ENCODE data around the gene PHLPP2. TPM values are rescaled to one million over a fixed set of nuclear protein-coding genes. Genes with fewer than 3 reads are reported as not detected.

The PHLPP2 gene
- total RNA-seq, 4 donors from 2014 or later = 50.5 to 98.4 (median 89.6) TPM

- no peaks in the 10 kb centered on the region for H3K4me1 ChIP-seq
- intact Hi-C loops (cut with DNase I; ENCODE audit: low total_unique reads) (no loop called here), in situ Hi-C loops (cut with MboI; ENCODE audit: low pct_ligation_motif_present in 1 of 4, low pct_unique_long_range_greater_than_20kb in 1 of 4, low sequenced_read_pairs in 3 of 4) (no loop called here)
- H3K36me3 ChIP-seq = peaks cover 0 to 5% (median 0%) of the 10 kb centered on the region in 4 donors
- no peaks in the 10 kb centered on the region for H3K9me3 ChIP-seq
- no peak for DNase-seq
- 82% methylated on average over 3 of the region's 3 CpGs; no CpG with 5 or more reads in 1 of the 2 donors for WGBS, 2 donors (ENCODE audit: low coverage in 1 of 2)
- TF ChIP-seq POLR2AphosphoS5 (IDR thresholded peaks at IDR 0.05) = no peak
- TF ChIP-seq POLR2A (IDR thresholded peaks at IDR 0.05) = no peak
- TF ChIP-seq EP300 (IDR thresholded peaks at IDR 0.05; ENCODE audit: low read depth) = no peak
- no peak for TF ChIP-seq CTCF (IDR thresholded peaks at IDR 0.05)
- no peak overlapping the region for H3K27ac ChIP-seq
- no peak overlapping the region for H3K4me3 ChIP-seq
- no peaks in the 10 kb centered on the region for H3K27me3 ChIP-seq
Measured at GRCh38 chr16:71637398-71637797, 87.1 kb downstream of the PHLPP2 start.

- DNase-seq = no peak
- 0 to 37% methylated on average over 1 to 2 of the region's 2 CpGs for WGBS, 2 donors (ENCODE audit: low coverage in 1 of 2)
- TF ChIP-seq CTCF (IDR thresholded peaks at IDR 0.05) = no peak
- TF ChIP-seq POLR2AphosphoS5 (IDR thresholded peaks at IDR 0.05) = no peak
- TF ChIP-seq POLR2A (IDR thresholded peaks at IDR 0.05) = no peak
- TF ChIP-seq EP300 (IDR thresholded peaks at IDR 0.05; ENCODE audit: low read depth) = no peak
- in situ Hi-C loops (cut with MboI; ENCODE audit: low pct_ligation_motif_present in 1 of 4, low pct_unique_long_range_greater_than_20kb in 1 of 4, low sequenced_read_pairs in 3 of 4) = no loop called here
- H3K4me3 ChIP-seq = no peak overlapping the region
- intact Hi-C loops (cut with DNase I; ENCODE audit: low total_unique reads) = no loop called here
- no peaks in the 10 kb centered on the region for H3K9me3 ChIP-seq
- no peaks in the 10 kb centered on the region for H3K27me3 ChIP-seq
- no peaks in the 10 kb centered on the region for H3K4me1 ChIP-seq
- peaks cover 0 to 5% (median 0%) of the 10 kb centered on the region in 4 donors for H3K36me3 ChIP-seq
- H3K27ac ChIP-seq = no peak overlapping the region
Measured at GRCh38 chr16:71635632-71636031, 88.9 kb downstream of the PHLPP2 start.

DNA sequence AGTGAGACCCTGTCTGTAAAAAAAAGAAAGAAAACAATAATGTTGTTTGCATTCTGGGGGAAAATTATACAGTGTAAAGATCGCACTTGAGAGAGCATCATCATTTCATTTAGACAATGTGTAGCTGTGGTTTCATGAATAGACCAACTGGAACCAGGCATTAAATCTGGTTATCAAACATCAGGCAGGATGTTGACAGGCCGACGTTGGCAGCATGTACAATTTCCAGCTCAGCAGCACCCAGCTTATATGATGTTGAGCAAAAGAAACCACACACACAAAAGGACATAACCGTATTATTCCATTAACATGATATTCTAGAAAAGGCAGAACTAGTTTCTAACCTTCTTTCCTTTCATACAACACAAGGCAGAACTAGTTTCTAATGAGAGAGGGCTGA lies 92.7 kb downstream of the PHLPP2 start:
- no peaks in the 10 kb centered on the region for H3K9me3 ChIP-seq
- peaks cover 13% of the 10 kb centered on the region for H3K27me3 ChIP-seq
- 73 to 74% methylated on average over 4 of the region's 4 CpGs for WGBS, 2 donors (ENCODE audit: low coverage in 1 of 2)
- DNase-seq = no peak
- in situ Hi-C loops (cut with MboI; ENCODE audit: low pct_ligation_motif_present in 1 of 4, low pct_unique_long_range_greater_than_20kb in 1 of 4, low sequenced_read_pairs in 3 of 4) = no loop called here
- H3K4me1 ChIP-seq = peaks cover 0 to 11% (median 6%) of the 10 kb centered on the region in 4 donors
- H3K27ac ChIP-seq = no peak overlapping the region
- intact Hi-C loops (cut with DNase I; ENCODE audit: low total_unique reads) = no loop called here
- TF ChIP-seq EP300 (IDR thresholded peaks at IDR 0.05; ENCODE audit: low read depth) (no peak), CTCF (IDR thresholded peaks at IDR 0.05) (no peak), POLR2A (IDR thresholded peaks at IDR 0.05) (no peak), POLR2AphosphoS5 (IDR thresholded peaks at IDR 0.05) (no peak)
- no peak overlapping the region for H3K4me3 ChIP-seq
- no peaks in the 10 kb centered on the region for H3K36me3 ChIP-seq

GRCh38 chr16:71630808-71631207 lies 93.7 kb downstream of the PHLPP2 start:
- WGBS, 2 donors (ENCODE audit: low coverage in 1 of 2) = 76 to 79% methylated on average over 4 of the region's 4 CpGs
- Histone ChIP-seq H3K36me3 (no peaks in the 10 kb centered on the region), H3K27me3 (peaks cover 22% of the 10 kb centered on the region), H3K4me3 (no peak overlapping the region), H3K4me1 (peaks cover 0 to 20% (median 16%) of the 10 kb centered on the region in 4 donors), H3K27ac (no peak overlapping the region), H3K9me3 (no peaks in the 10 kb centered on the region)
- DNase-seq = no peak
- intact Hi-C loops (cut with DNase I; ENCODE audit: low total_unique reads) (no loop called here), in situ Hi-C loops (cut with MboI; ENCODE audit: low pct_ligation_motif_present in 1 of 4, low pct_unique_long_range_greater_than_20kb in 1 of 4, low sequenced_read_pairs in 3 of 4) (no loop called here)
- TF ChIP-seq POLR2AphosphoS5 (IDR thresholded peaks at IDR 0.05) = no peak
